HG02840 (cell line): Measurements from ENCODE around the gene HHAT.

ENCODE experiments used
- ATAC-seq: cut with Tn5 transposase; IDR thresholded peaks from one replicate; pipeline ENCODE4 v1.9.1; 2021; ENCODE audit warnings: mild to moderate bottlenecking, moderate library complexity, moderate number of reproducible peaks; ENCODE audit not compliant: unreplicated experiment, low FRiP score

The HHAT gene

GRCh38 chr1:210328746-210329503 lies at the start of gene HHAT:
Gene HHAT (plus strand): TSS chr1:210328902. CDS start chr1:210348976, 20,074 bp downstream.
- ATAC-seq, result peak; percentile 49

- no peak for ATAC-seq
These were observed 48.5 kb upstream of the HHAT start for GRCh38 chr1:210280221-210280620.

DNA sequence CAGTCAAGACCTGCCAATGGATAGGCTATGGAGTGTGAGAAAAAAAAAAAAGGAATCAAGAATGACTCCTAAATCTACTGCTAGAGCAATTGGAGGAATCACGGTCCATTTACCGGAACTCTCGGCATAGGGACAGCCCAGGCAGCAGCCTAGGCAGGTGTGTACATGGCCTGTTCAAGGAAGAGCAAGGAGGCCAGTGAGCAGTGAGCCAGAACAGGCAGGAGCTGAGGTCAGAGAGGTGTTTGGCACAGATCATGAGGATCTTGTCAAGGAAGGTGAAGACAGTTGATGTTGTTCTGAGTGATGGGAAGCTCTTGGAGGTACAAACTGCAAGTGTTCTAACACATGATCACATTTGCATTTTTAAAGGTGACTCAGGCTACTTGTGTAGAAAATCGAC lies 40.6 kb upstream of the HHAT start:
- ATAC-seq, result no peak

DNA sequence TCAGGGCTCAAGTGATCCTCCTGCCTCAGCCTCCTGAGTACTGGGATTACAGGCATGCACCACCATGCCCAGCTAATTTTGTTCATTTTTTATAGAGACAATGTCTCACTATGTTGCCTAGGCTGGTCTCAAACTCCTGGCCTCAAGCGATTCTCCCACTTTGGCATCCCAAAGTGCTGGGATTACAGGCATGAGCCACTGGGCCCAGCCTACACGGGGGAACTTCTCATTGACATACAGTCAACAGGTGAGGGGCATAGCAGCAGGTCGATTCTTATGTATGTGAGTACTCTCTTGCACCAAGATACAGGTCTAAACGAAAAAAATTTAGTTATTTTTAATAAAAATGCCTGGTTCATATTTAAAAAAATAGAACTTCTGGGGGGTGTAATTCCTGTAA lies 39.5 kb upstream of the HHAT start:
- no peak for ATAC-seq

GRCh38 chr1:210291081-210291764 lies 37.5 kb upstream of the HHAT start:
- no peak for ATAC-seq

- no peak for ATAC-seq
These were observed 36.9 kb upstream of the HHAT start for GRCh38 chr1:210291786-210292230.

GRCh38 chr1:210292231-210292871 lies 36.4 kb upstream of the HHAT start:
- no peak for ATAC-seq

DNA sequence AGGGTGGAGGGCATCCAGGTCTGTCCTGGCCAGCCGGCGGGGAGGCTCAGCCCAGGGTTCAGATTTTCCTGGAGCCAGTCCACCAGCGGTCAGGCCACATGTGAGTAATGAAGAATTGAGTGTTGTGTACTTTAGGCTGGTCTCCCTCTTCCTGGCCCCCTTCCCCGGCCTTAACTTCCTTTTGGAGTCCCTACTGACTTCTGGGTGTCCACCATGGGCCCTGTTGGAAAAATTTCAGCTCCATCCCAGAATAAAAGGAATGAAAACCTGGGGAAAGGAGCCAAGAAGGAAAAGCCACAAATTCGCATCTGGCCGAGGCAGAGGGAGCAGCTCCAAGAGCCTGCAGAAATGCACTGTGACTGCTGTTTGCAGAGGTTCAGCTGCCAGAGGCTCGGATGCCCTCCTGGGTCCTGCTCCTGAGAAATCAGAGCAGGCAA lies 35.5 kb upstream of the HHAT start:
- no peak for ATAC-seq

DNA sequence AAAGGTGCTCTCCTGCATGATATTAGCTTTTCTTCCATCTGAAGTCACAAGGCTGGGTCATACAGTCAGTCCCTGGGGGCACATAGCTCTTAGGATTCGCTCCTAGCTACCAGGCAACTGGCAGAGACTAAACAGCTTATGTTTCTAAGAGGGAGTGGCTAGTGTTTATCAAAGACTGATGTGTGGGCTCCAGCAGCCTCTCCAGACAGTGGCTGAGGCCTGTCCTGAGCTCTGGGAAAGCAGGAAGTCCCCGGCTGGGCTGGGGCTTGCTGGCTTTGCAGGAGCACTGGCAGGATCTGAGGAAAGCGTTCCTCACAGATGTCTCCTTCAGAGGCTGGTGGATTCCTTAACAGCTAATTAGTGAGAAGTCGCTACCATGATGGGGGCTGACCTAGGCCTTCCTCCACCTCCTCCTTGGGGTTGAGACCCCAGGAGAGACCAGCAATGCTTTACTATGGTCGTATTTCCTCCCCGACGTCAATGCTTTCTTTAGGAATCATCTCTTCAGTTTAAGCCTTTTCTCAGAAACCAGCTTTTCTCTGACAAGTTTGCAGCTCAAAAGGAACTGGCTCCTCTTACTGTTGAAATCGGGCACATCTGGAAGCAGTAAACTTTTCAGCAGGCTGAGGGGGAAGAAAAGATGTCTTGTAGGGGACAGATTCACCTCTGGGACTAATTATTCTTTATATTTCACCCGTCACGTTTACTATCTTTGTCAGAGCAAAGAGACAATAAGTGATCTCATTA lies 33.5 kb upstream of the HHAT start:
- no peak for ATAC-seq

GRCh38 chr1:210296682-210297081 lies 32.0 kb upstream of the HHAT start:
- ATAC-seq, result no peak

- ATAC-seq, result no peak
These were observed 30.4 kb upstream of the HHAT start for GRCh38 chr1:210298296-210298695.

- no peak for ATAC-seq
These were observed 29.8 kb upstream of the HHAT start for GRCh38 chr1:210298936-210299335.

- ATAC-seq, result no peak
These were observed 29.2 kb upstream of the HHAT start for GRCh38 chr1:210299501-210299900.

- no peak for ATAC-seq
These were observed 27.6 kb upstream of the HHAT start for GRCh38 chr1:210300923-210301614.

- ATAC-seq, result no peak
These were observed 27.1 kb upstream of the HHAT start for GRCh38 chr1:210301615-210302000.

DNA sequence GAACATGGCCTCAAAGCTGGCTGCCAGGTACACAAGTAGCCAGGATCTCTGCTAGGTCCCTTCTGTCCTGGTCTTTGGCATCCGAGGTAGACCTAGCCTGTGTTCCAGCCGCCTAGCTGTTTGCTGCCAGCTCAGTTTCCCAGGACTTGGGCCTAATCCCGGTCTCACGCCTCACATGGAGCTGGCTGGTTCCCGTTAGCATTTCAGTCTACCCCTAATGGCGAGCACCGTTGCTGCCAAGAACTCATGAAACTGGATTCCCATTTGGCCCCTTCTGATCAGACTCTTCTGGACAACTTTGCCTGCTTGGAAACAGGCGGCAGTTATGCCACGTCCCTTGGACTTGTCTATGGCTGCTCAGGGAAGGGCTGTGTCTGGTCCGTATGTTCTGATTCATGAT lies 26.2 kb upstream of the HHAT start:
- ATAC-seq, result no peak

GRCh38 chr1:210303391-210303790 lies 25.3 kb upstream of the HHAT start:
- ATAC-seq, result no peak

DNA sequence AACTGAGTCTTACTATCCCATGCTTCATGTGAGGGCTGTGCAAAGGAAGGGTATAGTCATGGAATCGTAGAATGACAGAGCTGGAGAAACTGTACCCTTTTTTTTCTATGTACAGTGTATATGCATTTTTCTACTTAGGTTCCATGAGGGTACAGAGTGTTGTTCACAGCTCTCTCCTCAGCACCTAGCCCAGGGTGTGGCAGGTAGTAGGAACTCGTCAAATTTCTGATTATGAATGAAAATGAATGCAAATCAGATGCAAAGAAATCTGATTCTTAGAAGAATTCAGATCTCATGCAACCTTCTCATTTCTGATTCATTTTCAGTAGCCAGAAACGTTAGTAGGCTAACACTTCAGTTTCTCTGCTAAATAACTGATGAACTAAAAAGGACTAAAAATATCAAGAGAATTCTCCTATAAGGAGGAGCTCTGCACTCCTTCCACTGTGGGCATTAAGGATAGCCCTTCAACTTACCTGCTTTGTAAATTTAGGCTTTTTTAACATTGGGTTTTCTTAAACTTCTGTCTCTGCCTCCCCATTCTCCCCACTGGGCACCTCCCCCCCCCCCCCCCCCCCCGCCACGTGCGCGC lies 18.0 kb upstream of the HHAT start:
- no peak for ATAC-seq

- no peak for ATAC-seq
These were observed 16.8 kb upstream of the HHAT start for GRCh38 chr1:210311726-210312493.
